HCT116 (cell line): ENCODE data around the gene HIP1R. TPM values are rescaled to one million over a fixed set of nuclear protein-coding genes. Genes with fewer than 3 reads are reported as not detected.

Experiments
- ATAC-seq: fragments of 200-7000 bp; cut with Tn5 transposase; 2 replicates; pipeline ENCODE4 v1.9.1; 2020; ENCODE audit warnings: mild to moderate bottlenecking, moderate library complexity
- BruUV-seq: library from RNA; stranded (reverse); fragments of 400-500 nt; replicated peaks from 2 replicates; lab custom pipeline; 2021; lab: Mats Ljungman, UMichigan
- CTCF ChIA-PET: fragments of 300-600 bp; sonication (Branson Sonifier 250); formaldehyde crosslinking; loops from one replicate; lab custom pipeline; 2021; ENCODE audit warnings: antibody characterized with exemption; lab: Charles Lee
- POLR2A ChIA-PET: fragments of 300-600, 350-600 bp; sonication (Branson Sonifier 250); formaldehyde crosslinking; loops from one replicate; lab custom pipeline; 2021; ENCODE audit warnings: antibody characterized with exemption; lab: Charles Lee
- RAD21 ChIA-PET, 2 experiments: fragments of 300-600 bp; sonication (Branson Sonifier 250); formaldehyde crosslinking; loops; one replicate each; lab custom pipeline; 2023; ENCODE audit warnings: low total read pairs in 2 of 2; ENCODE audit not compliant: uncharacterized antibody in 2 of 2, unreplicated experiment in 2 of 2, low non-redundant PET in 1 of 2; lab: Charles Lee
- DNase-seq: peaks from one replicate; pipeline ENCODE4 v3.0.0-alpha.2; 2010; ENCODE audit warnings: low read depth, low spot score
- H2AFZ ChIP-seq: fragments of 200-600 bp; shearing (Covaris generic), sonication (generic); 2 replicates; pipeline ENCODE4 v1.6.1; 2017; ENCODE audit warnings: low read depth, mixed run types, mixed read lengths, antibody characterized with exemption, low read length; ENCODE audit not compliant: poor library complexity, severe bottlenecking
- H3K27ac ChIP-seq: 2 replicates; pipeline ENCODE4 v1.5.1; 2012; ENCODE audit warnings: low read depth, low read length
- H3K27me3 ChIP-seq: fragments of 200-600 bp; sonication (generic); 2 replicates; pipeline ENCODE4 v1.6.1; 2016; ENCODE audit warnings: mixed run types, low read length, mixed read lengths; ENCODE audit not compliant: insufficient read depth
- H3K36me3 ChIP-seq, 2 experiments: fragments of 200-500 bp in 1 of 2; fragments of 200-600 bp in 1 of 2; sonication (Bioruptor generic) in 1 of 2; sonication (generic) in 1 of 2; 2 replicates each; pipeline versions ENCODE4 v1.5.1 to v1.6.1; 2014 to 2016; ENCODE audit warnings: low read length in 2 of 2, inconsistent platforms in 1 of 2, mixed read lengths in 1 of 2, mixed run types in 1 of 2; ENCODE audit not compliant: insufficient read depth in 2 of 2, control insufficient read depth in 1 of 2
- H3K4me1 ChIP-seq, 2 experiments: fragments of 200-600 bp in 1 of 2; sonication (generic) in 1 of 2; 2 replicates each; pipeline versions ENCODE4 v1.5.1 to v1.6.1; 2012 to 2017; ENCODE audit warnings: low read length in 2 of 2, inconsistent platforms in 1 of 2, mild to moderate bottlenecking in 1 of 2, mixed read lengths in 1 of 2, mixed run types in 1 of 2, moderate library complexity in 1 of 2; ENCODE audit not compliant: insufficient read depth in 2 of 2, control insufficient read depth in 1 of 2
- H3K4me2 ChIP-seq: fragments of 200-600 bp; sonication (generic); 2 replicates; pipeline ENCODE4 v1.6.1; 2017; ENCODE audit warnings: mixed run types, low read length, mixed read lengths
- H3K4me3 ChIP-seq, 2 experiments: fragments of 200-600 bp in 1 of 2; sonication (generic) in 1 of 2; replicated peaks in 1 of 2; 2 replicates each; pipeline ENCODE4 v1.5.1; 2011 to 2016; ENCODE audit warnings: low read length in 2 of 2, control low read depth in 1 of 2, low read depth in 1 of 2, mild to moderate bottlenecking in 1 of 2, mixed read lengths in 1 of 2, mixed run types in 1 of 2
- H3K79me2 ChIP-seq: fragments of 200-600 bp; sonication (generic); 2 replicates; pipeline ENCODE4 v1.6.1; 2017; ENCODE audit warnings: mild to moderate bottlenecking, mixed run types, low read length, moderate library complexity, mixed read lengths; ENCODE audit not compliant: insufficient read depth
- H3K9ac ChIP-seq: fragments of 200-600 bp; sonication (generic); 2 replicates; pipeline ENCODE4 v1.6.1; 2016; ENCODE audit warnings: low read length, mixed read lengths
- H3K9me2 ChIP-seq: fragments of 200-600 bp; sonication (generic), shearing (Covaris generic); 2 replicates; pipeline ENCODE4 v1.6.1; 2017; ENCODE audit warnings: mixed run types, mild to moderate bottlenecking, moderate library complexity; ENCODE audit not compliant: insufficient read depth
- H3K9me3 ChIP-seq, 2 experiments: fragments of 200-500 bp in 1 of 2; fragments of 200-600 bp in 1 of 2; sonication (Bioruptor generic) in 1 of 2; sonication (generic) in 1 of 2; 2 replicates each; pipeline ENCODE4 v1.6.1; 2014 to 2017; ENCODE audit warnings: low read length in 2 of 2, mixed read lengths in 2 of 2, inconsistent platforms in 1 of 2, low read depth in 1 of 2, mild to moderate bottlenecking in 1 of 2, mixed run types in 1 of 2, moderate library complexity in 1 of 2; ENCODE audit not compliant: control insufficient read depth in 1 of 2, insufficient read depth in 1 of 2
- H4K20me1 ChIP-seq: fragments of 200-600 bp; sonication (generic), shearing (Covaris generic); 2 replicates; pipeline ENCODE4 v1.6.1; 2017; ENCODE audit warnings: mixed run types, mild to moderate bottlenecking, moderate library complexity; ENCODE audit not compliant: insufficient read depth
- CBX3 ChIP-seq: IDR thresholded peaks from 2 replicates; pipeline ENCODE4 v1.6.1; 2012; ENCODE audit warnings: low read depth
- EZH2 ChIP-seq: fragments of 200-600 bp; sonication (generic); IDR thresholded peaks from 2 replicates; pipeline ENCODE4 v1.6.1; 2017; ENCODE audit warnings: antibody characterized with exemption, mixed run types
- EZH2phosphoT487 ChIP-seq: fragments of 200-600 bp; IDR thresholded peaks from 2 replicates; pipeline ENCODE4 v1.6.1; 2018; ENCODE audit warnings: antibody characterized with exemption, borderline replicate concordance
- FOSL1 ChIP-seq: IDR thresholded peaks from 2 replicates; pipeline ENCODE4 v1.6.1; 2012; ENCODE audit warnings: low read depth
- POLR2AphosphoS5 ChIP-seq: IDR thresholded peaks from 2 replicates; pipeline ENCODE4 v1.6.1; 2011; ENCODE audit warnings: mild to moderate bottlenecking, low read depth, low read length, moderate library complexity
- RAD21 ChIP-seq: IDR thresholded peaks from 2 replicates; pipeline ENCODE4 v1.6.1; 2012; ENCODE audit warnings: low read depth, mild to moderate bottlenecking
- SIN3A ChIP-seq: IDR thresholded peaks from 2 replicates; pipeline ENCODE4 v1.6.1; 2012; ENCODE audit warnings: low read depth
- TCF7L2 ChIP-seq: IDR thresholded peaks from 2 replicates; pipeline ENCODE4 v1.7.0; 2011; ENCODE audit warnings: borderline replicate concordance, inconsistent platforms; ENCODE audit not compliant: insufficient read depth, insufficient read length; ENCODE audit errors: extremely low read depth
- ZFX ChIP-seq: fragments of 450-650 bp; IDR thresholded peaks from 2 replicates; pipeline ENCODE4 v1.6.1; 2017
- intact Hi-C: fragments of 100-400 bp; cut with micrococcal nuclease; formaldehyde crosslinking; loops from 2 replicates; pipeline ENCODE4 v1.10.0; 2022
- total RNA-seq: library from RNA; stranded (reverse); gene quantifications from one replicate; pipeline ENCODE4 v1.2.1, GENCODE V29; 2021; ENCODE audit not compliant: unreplicated experiment
- TF ChIP-seq, protein P1 (sequence below): IDR thresholded peaks from 2 replicates; pipeline ENCODE4 v1.6.1; 2011; ENCODE audit warnings: mild to moderate bottlenecking, low read length, moderate library complexity; ENCODE audit not compliant: insufficient replicate concordance; ENCODE audit errors: extremely low read depth
- TF ChIP-seq, protein P2 (sequence below), 3 experiments: fragments of 200-600 bp in 1 of 3; sonication (generic) in 1 of 3; IDR thresholded peaks in 2 of 3; conservative IDR thresholded peaks in 1 of 3; 2 replicates each; pipeline ENCODE4 v1.5.1; 2012 to 2017; ENCODE audit warnings: low read depth in 2 of 3, low read length in 2 of 3, antibody characterized with exemption in 1 of 3, borderline replicate concordance in 1 of 3, control low read depth in 1 of 3, mild to moderate bottlenecking in 1 of 3, mixed read lengths in 1 of 3, mixed run types in 1 of 3, moderate library complexity in 1 of 3; ENCODE audit not compliant: insufficient read depth in 1 of 3
- TF ChIP-seq, protein P3 (sequence below): IDR thresholded peaks from 2 replicates; pipeline ENCODE4 v1.6.1; 2012

Gene HIP1R
- total RNA-seq, 1 experiment from 2014 or later, result 57.8 TPM

DNA sequence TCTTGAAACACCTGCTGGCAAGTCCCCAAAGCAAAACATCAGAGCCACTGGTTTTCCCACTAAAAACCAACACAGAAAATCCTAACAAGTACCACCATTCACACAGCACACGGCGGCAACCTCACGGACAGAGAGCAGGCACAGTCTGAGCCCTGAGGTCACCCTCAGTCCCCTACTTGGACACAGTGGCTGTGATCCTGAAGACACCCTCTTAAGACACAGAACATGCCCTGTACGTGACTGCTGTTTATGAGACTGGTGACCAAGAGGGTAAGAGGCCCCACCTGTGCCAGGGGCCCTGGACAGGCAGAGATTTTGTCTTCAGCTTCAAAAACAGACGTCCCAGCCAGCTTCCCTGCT, 29.6 kb downstream of the HIP1R start:
- H3K27me3 ChIP-seq, result no peaks in the 10 kb centered on the region
- H4K20me1 ChIP-seq, result no peaks in the 10 kb centered on the region
- intact Hi-C loops, result loop anchor here (5.0 kb wide), 1 partner anchor 73 kb away; no protein-coding TSS in a partner anchor
- DNase-seq (no peak), ATAC-seq (no peak)
- peaks cover 7% of the 10 kb centered on the region; the same call in 1 of the 2 replicates for H3K79me2 ChIP-seq
- no peaks in the 10 kb centered on the region for H3K9me3 ChIP-seq
- H3K36me3 ChIP-seq, result peaks cover 14 to 23% of the 10 kb centered on the region in 2 experiments; a peak in 3 of 4 replicates
- ChIA-PET CTCF (interaction anchor here (0.8 to 1.4 kb wide), 3 partner anchors 16 to 373 kb away, joined by 3 to 4 read pairs (median 3); no protein-coding TSS in a partner anchor), POLR2A (no interaction called here), RAD21 (interaction anchor here in 1 of 2 experiments (0.7 kb wide), 1 partner anchor 86 kb away, joined by 3 read pairs; no protein-coding TSS in a partner anchor)
- no peak overlapping the region for H3K9ac ChIP-seq
- no peak overlapping the region for H3K4me2 ChIP-seq
- no peak overlapping the region for H3K4me3 ChIP-seq
- TF ChIP-seq FOSL1 (no peak), SIN3A (0 out of 2 replicates have a peak, but pooled peaks have one; percentile 8), TCF7L2 (no peak), POLR2AphosphoS5 (0 out of 2 replicates have a peak, but pooled peaks have one; percentile 10), ZFX (no peak), EZH2 (no peak), CBX3 (no peak)
- no peak overlapping the region for H2AFZ ChIP-seq
- H3K9me2 ChIP-seq, result no peaks in the 10 kb centered on the region
- no peaks in the 10 kb centered on the region for H3K4me1 ChIP-seq
- BruUV-seq, result no TSS peak
- H3K27ac ChIP-seq, result no peak overlapping the region

DNA sequence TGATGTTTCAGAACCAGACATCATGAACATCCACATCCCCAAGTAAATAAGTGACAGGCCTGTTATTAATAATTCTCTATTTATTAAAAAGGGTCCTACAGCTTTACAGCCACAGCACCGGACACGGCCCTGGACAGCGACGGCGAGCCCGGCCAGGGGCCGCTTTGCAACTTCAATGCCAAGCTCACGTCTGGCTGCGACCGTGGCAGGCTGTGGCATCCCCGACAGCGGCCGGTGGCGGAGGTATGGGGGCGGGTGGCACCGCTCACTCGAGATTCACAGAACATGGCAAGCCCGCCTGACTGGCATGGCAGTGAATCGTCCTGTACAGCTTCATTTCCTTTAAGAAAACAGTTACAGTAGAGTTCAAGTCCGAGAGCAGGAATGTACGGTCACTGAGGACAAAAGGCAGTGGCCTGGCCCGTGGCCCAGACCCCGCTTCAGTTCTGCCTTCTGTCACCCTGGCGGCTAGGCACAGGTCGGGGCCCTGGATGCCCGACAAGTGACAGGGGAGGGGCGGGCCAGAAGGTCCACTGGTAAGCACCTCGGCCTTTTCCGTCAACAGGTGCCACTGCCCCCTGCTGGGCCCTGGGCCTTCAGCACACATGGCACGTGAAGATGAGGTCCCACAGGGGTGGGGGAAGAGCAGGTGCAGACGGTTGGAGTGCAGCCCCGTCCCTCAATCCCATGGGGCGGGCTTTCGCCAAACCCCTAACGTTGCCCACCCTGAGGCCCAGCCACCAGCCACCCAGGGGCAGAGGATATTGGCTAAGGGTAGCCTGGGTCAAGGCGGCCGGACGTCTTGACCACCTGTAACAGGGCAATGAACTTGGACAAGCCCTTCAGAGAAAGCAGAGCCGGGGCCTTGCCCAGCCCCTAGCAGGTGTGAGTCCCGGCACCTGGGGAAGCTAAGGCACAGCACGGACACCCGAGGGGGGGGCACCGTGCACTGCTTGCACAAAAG, 30.3 kb downstream of the HIP1R start:
- Histone ChIP-seq H3K36me3 (peaks cover 16 to 24% of the 10 kb centered on the region in 2 experiments; a peak in 3 of 4 replicates), H3K27ac (no peak overlapping the region), H3K4me2 (no peak overlapping the region), H3K9me3 (no peaks in the 10 kb centered on the region), H3K4me1 (no peaks in the 10 kb centered on the region), H3K79me2 (peaks cover 13% of the 10 kb centered on the region), H3K9ac (no peak overlapping the region), H3K4me3 (no peak overlapping the region), H4K20me1 (no peaks in the 10 kb centered on the region), H2AFZ (no peak overlapping the region), H3K9me2 (no peaks in the 10 kb centered on the region), H3K27me3 (no peaks in the 10 kb centered on the region)
- no TSS peak for BruUV-seq
- POLR2A ChIA-PET, result no interaction called here
- DNase-seq, result peak; percentile 16
- RAD21 ChIA-PET, result no interaction called here
- intact Hi-C loops, result no loop called here
- CTCF ChIA-PET, result interaction anchor here (0.8 to 1.4 kb wide), 3 partner anchors 15 to 373 kb away, joined by 3 to 4 read pairs (median 3); no protein-coding TSS in a partner anchor
- peak; percentile 59 for ATAC-seq
- no peak for TF ChIP-seq ZFX
- TF ChIP-seq, protein P1, sequence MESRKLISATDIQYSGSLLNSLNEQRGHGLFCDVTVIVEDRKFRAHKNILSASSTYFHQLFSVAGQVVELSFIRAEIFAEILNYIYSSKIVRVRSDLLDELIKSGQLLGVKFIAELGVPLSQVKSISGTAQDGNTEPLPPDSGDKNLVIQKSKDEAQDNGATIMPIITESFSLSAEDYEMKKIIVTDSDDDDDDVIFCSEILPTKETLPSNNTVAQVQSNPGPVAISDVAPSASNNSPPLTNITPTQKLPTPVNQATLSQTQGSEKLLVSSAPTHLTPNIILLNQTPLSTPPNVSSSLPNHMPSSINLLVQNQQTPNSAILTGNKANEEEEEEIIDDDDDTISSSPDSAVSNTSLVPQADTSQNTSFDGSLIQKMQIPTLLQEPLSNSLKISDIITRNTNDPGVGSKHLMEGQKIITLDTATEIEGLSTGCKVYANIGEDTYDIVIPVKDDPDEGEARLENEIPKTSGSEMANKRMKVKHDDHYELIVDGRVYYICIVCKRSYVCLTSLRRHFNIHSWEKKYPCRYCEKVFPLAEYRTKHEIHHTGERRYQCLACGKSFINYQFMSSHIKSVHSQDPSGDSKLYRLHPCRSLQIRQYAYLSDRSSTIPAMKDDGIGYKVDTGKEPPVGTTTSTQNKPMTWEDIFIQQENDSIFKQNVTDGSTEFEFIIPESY, result no peak
- TF ChIP-seq, protein P2, sequence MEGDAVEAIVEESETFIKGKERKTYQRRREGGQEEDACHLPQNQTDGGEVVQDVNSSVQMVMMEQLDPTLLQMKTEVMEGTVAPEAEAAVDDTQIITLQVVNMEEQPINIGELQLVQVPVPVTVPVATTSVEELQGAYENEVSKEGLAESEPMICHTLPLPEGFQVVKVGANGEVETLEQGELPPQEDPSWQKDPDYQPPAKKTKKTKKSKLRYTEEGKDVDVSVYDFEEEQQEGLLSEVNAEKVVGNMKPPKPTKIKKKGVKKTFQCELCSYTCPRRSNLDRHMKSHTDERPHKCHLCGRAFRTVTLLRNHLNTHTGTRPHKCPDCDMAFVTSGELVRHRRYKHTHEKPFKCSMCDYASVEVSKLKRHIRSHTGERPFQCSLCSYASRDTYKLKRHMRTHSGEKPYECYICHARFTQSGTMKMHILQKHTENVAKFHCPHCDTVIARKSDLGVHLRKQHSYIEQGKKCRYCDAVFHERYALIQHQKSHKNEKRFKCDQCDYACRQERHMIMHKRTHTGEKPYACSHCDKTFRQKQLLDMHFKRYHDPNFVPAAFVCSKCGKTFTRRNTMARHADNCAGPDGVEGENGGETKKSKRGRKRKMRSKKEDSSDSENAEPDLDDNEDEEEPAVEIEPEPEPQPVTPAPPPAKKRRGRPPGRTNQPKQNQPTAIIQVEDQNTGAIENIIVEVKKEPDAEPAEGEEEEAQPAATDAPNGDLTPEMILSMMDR (IDR thresholded peaks at IDR 0.05 in 2 of 3, conservative IDR thresholded peaks at IDR 0.05 in 1 of 3; ENCODE audit: borderline replicate concordance in 1 of 3, insufficient read depth in 1 of 3, low read depth in 2 of 3, low read length in 2 of 3), result peak; percentile 23 to 65 (median 60); a peak in 5 of 6 replicates
- TF ChIP-seq EZH2phosphoT487, result no peak
- no peak for TF ChIP-seq FOSL1
- TF ChIP-seq POLR2AphosphoS5, result no peak
- TF ChIP-seq, protein P3, sequence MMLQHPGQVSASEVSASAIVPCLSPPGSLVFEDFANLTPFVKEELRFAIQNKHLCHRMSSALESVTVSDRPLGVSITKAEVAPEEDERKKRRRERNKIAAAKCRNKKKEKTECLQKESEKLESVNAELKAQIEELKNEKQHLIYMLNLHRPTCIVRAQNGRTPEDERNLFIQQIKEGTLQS, result no peak
- TF ChIP-seq RAD21, result peak; percentile 35
